Stimulated activated CD4-positive, alpha-beta T cell treated with anti-CD3 and anti-CD28 coated beads, Interleukin-2, amount 100 ng/mL, for 24 hours (primary cell): Measurements from ENCODE around the gene DNAJC17.
A peak's percentile ranks its signal among the peaks of the same experiment; 100 is the strongest.

Source experiments
- DNase-seq, 2 donors: peaks; one replicate each; pipeline ENCODE4 v3.0.0-alpha.2; 2020

The DNAJC17 gene

GRCh38 chr15:40787991-40788390 is 19.3 kb downstream of the DNAJC17 start:
- no peak for DNase-seq

GRCh38 chr15:40787344-40787841 is 19.9 kb downstream of the DNAJC17 start:
- peak; percentile 67 to 72 for DNase-seq

GRCh38 chr15:40785814-40786213 is 21.5 kb downstream of the DNAJC17 start:
- no peak for DNase-seq

GRCh38 chr15:40785164-40785563 is 22.1 kb downstream of the DNAJC17 start:
- no peak for DNase-seq

- peak; percentile 78 to 81 for DNase-seq
Observed at GRCh38 chr15:40782609-40783227, 24.6 kb downstream of the DNAJC17 start.

GRCh38 chr15:40776537-40777141 is 30.6 kb downstream of the DNAJC17 start:
- DNase-seq, result peak in 1 of 2 donors; percentile 30

- DNase-seq, result no peak
Observed at GRCh38 chr15:40775740-40776536, 31.3 kb downstream of the DNAJC17 start.

GRCh38 chr15:40775007-40775406 is 32.3 kb downstream of the DNAJC17 start:
- no peak for DNase-seq

- DNase-seq, result no peak
Observed at GRCh38 chr15:40773902-40774301, 33.4 kb downstream of the DNAJC17 start.

- no peak for DNase-seq
Observed at GRCh38 chr15:40773496-40773895, 33.8 kb downstream of the DNAJC17 start.

- DNase-seq, result no peak
Observed at GRCh38 chr15:40772014-40772413, 35.3 kb downstream of the DNAJC17 start.

GRCh38 chr15:40771242-40771641 is 36.0 kb downstream of the DNAJC17 start:
- DNase-seq, result no peak

GRCh38 chr15:40770147-40770721 is 37.0 kb downstream of the DNAJC17 start:
- no peak for DNase-seq

GRCh38 chr15:40769274-40770146 is 37.8 kb downstream of the DNAJC17 start, which contains the start of gene C15orf62:
Gene C15orf62 (plus strand): TSS chr15:40769980. CDS start chr15:40770496, 516 bp downstream.
- peak; percentile 69 to 70 for DNase-seq

- DNase-seq, result no peak
Observed at GRCh38 chr15:40768521-40769273, 38.6 kb downstream of the DNAJC17 start.

GRCh38 chr15:40767838-40768500 is 39.3 kb downstream of the DNAJC17 start:
- no peak for DNase-seq

GRCh38 chr15:40766906-40767837 is 40.1 kb downstream of the DNAJC17 start:
- no peak for DNase-seq

- no peak for DNase-seq
Observed at GRCh38 chr15:40766194-40766815, 41.0 kb downstream of the DNAJC17 start.

GRCh38 chr15:40764629-40765103 is 42.6 kb downstream of the DNAJC17 start:
- DNase-seq, result no peak
